PFSK-1 (cell line): ENCODE data around the gene HCN4.

ENCODE experiments used
- FOXP2 ChIP-seq: optimal IDR thresholded peaks from 2 replicates; pipeline ENCODE3; 2011; ENCODE audit warnings: borderline replicate concordance, control low read depth, inconsistent platforms; ENCODE audit not compliant: insufficient read depth; ENCODE audit errors: extremely low read length, extremely low read depth
- POLR2AphosphoS5 ChIP-seq: IDR thresholded peaks from 2 replicates; pipeline ENCODE4 v1.6.1; 2012; ENCODE audit warnings: low read depth, mild to moderate bottlenecking, control low read depth, low read length, moderate library complexity
- REST ChIP-seq, 2 experiments: IDR thresholded peaks; 2 replicates each; pipeline versions ENCODE4 v1.6.1 to v1.8.0; 2011 to 2012; ENCODE audit warnings: low read depth in 2 of 2, low read length in 2 of 2, control low read depth in 1 of 2, inconsistent platforms in 1 of 2, mild to moderate bottlenecking in 1 of 2, moderate library complexity in 1 of 2; ENCODE audit not compliant: insufficient read depth in 1 of 2
- SIN3A ChIP-seq: IDR thresholded peaks from 2 replicates; pipeline ENCODE4 v1.6.1; 2012; ENCODE audit warnings: mild to moderate bottlenecking, low read length, moderate library complexity, borderline replicate concordance; ENCODE audit not compliant: insufficient read depth
- TAF1 ChIP-seq: IDR thresholded peaks from 2 replicates; pipeline ENCODE4 v1.6.1; 2012; ENCODE audit warnings: low read length, control low read depth, borderline replicate concordance; ENCODE audit not compliant: insufficient read depth

- TF ChIP-seq FOXP2 (no peak), POLR2AphosphoS5 (no peak), TAF1 (no peak), REST (IDR thresholded peaks at IDR 0.05; ENCODE audit: insufficient read depth in 1 of 2, low read depth in 2 of 2, low read length in 2 of 2) (no peak), SIN3A (no peak)
Observed at GRCh38 chr15:73320619-73321180, 48.1 kb downstream of the HCN4 start.
